HepG2 (cell line): ENCODE measurements around the gene EMP2. TPM values are rescaled to one million over a fixed set of nuclear protein-coding genes. Genes with fewer than 3 reads are reported as not detected.
A peak's percentile ranks its signal among the peaks of the same experiment; 100 is the strongest.

ENCODE experiments used
- ATF2 ChIP-seq: sonication (generic); formaldehyde crosslinking; IDR thresholded peaks from 2 replicates; pipeline ENCODE4 v1.4.0; 2020; ENCODE audit warnings: missing genetic modification reagents
- CCAR2 ChIP-seq: fragments of 200-400 bp; formaldehyde crosslinking; optimal IDR thresholded peaks from 2 replicates; pipeline ENCODE3; 2018; ENCODE audit warnings: low read depth, mild to moderate bottlenecking, low read length, moderate library complexity
- ETV6 ChIP-seq: sonication (generic); formaldehyde crosslinking; conservative IDR thresholded peaks from 2 replicates; pipeline ENCODE4 v1.4.0; 2020; ENCODE audit warnings: missing genetic modification reagents
- GMEB1 ChIP-seq: sonication (generic); formaldehyde crosslinking; IDR thresholded peaks from 2 replicates; pipeline ENCODE4 v1.5.1; 2020; ENCODE audit warnings: missing genetic modification reagents, mild to moderate bottlenecking, borderline replicate concordance
- GTF3A ChIP-seq: sonication (generic); formaldehyde crosslinking; conservative IDR thresholded peaks from 2 replicates; pipeline ENCODE4 v1.4.0; 2020; ENCODE audit warnings: mild to moderate bottlenecking, missing genetic modification reagents
- MIER3 ChIP-seq: IDR thresholded peaks from 2 replicates; pipeline ENCODE4 v1.6.1; 2016; ENCODE audit warnings: missing compliant biosample characterization, borderline replicate concordance
- MTA3 ChIP-seq: sonication (generic); formaldehyde crosslinking; IDR thresholded peaks from 2 replicates; pipeline ENCODE4 v1.4.0; 2020; ENCODE audit warnings: missing genetic modification reagents
- NR2F6 ChIP-seq, 2 experiments: IDR thresholded peaks; 2 replicates each; pipeline ENCODE4 v1.6.1; 2016; ENCODE audit warnings: antibody characterized with exemption in 1 of 2, mild to moderate bottlenecking in 1 of 2
- SIN3A ChIP-seq: IDR thresholded peaks from 2 replicates; pipeline ENCODE4 v1.6.1; 2011; ENCODE audit warnings: low read depth, mild to moderate bottlenecking, control low read depth, low read length, borderline replicate concordance
- TBP ChIP-seq: sonication (generic); formaldehyde crosslinking; IDR thresholded peaks from 2 replicates; pipeline ENCODE4 v1.5.0; 2020; ENCODE audit warnings: missing genetic modification reagents
- ZIK1 ChIP-seq: sonication (generic); formaldehyde crosslinking; IDR thresholded peaks from 2 replicates; pipeline ENCODE4 v1.5.0; 2020; ENCODE audit warnings: mild to moderate bottlenecking, low read depth, missing genetic modification reagents, borderline replicate concordance
- ZMAT5 ChIP-seq: sonication (generic); formaldehyde crosslinking; IDR thresholded peaks from 2 replicates; pipeline ENCODE4 v1.5.0; 2020; ENCODE audit warnings: mild to moderate bottlenecking, low read depth, missing genetic modification reagents, borderline replicate concordance
- ZMYM3 ChIP-seq: sonication (generic); formaldehyde crosslinking; IDR thresholded peaks from 2 replicates; pipeline ENCODE4 v1.5.1; 2020; ENCODE audit warnings: mild to moderate bottlenecking, missing genetic modification reagents
- ZNF234 ChIP-seq: sonication (generic); formaldehyde crosslinking; conservative IDR thresholded peaks from 2 replicates; pipeline ENCODE4 v1.5.1; 2020; ENCODE audit warnings: mild to moderate bottlenecking, missing genetic modification reagents
- ZNF251 ChIP-seq: sonication (generic); formaldehyde crosslinking; IDR thresholded peaks from 2 replicates; pipeline ENCODE4 v1.9.0; 2021; ENCODE audit warnings: mild to moderate bottlenecking, missing genetic modification reagents
- ZNF3 ChIP-seq: IDR thresholded peaks from 2 replicates; pipeline ENCODE4 v1.7.0; 2017; ENCODE audit warnings: inconsistent platforms
- ZNF333 ChIP-seq: sonication (generic); formaldehyde crosslinking; IDR thresholded peaks from 2 replicates; pipeline ENCODE4 v1.4.0; 2020; ENCODE audit warnings: mild to moderate bottlenecking, missing genetic modification reagents, borderline replicate concordance
- ZNF414 ChIP-seq: sonication (generic); formaldehyde crosslinking; IDR thresholded peaks from 2 replicates; pipeline ENCODE4 v1.5.0; 2020; ENCODE audit warnings: missing genetic modification reagents
- ZNF552 ChIP-seq: sonication (generic); formaldehyde crosslinking; IDR thresholded peaks from 2 replicates; pipeline ENCODE4 v1.9.0; 2022; ENCODE audit warnings: missing genetic modification reagents, mild to moderate bottlenecking, borderline replicate concordance
- ZNF644 ChIP-seq: IDR thresholded peaks from 2 replicates; pipeline ENCODE4 v1.6.1; 2016; ENCODE audit warnings: low read depth
- ZNF788 ChIP-seq: sonication (generic); formaldehyde crosslinking; IDR thresholded peaks from 2 replicates; pipeline ENCODE4 v1.5.0; 2020; ENCODE audit warnings: mild to moderate bottlenecking, missing genetic modification reagents, borderline replicate concordance
- ZSCAN9 ChIP-seq: IDR thresholded peaks from 2 replicates; pipeline ENCODE4 v1.6.1; 2016; ENCODE audit warnings: borderline replicate concordance
- polyA plus RNA-seq, 8 experiments: library from polyadenylated mRNA; depleted of rRNA in 3 of 8; stranded (reverse) in 7 of 8; unstranded in 1 of 8; fragments of >200 nt; fragmentation: Illumina TruSeq in 4 of 8; extraction: Trizol in 4 of 8; gene quantifications; 2 replicates each; pipeline versions ENCODE4 v1.2.1 to v1.2.3, GENCODE V29; 2011 to 2016; ENCODE audit warnings: low read depth in 4 of 8, missing spikeins in 1 of 8, mixed read lengths in 1 of 8; ENCODE audit not compliant: insufficient read depth in 1 of 8
- total RNA-seq, 5 experiments: library from RNA; depleted of rRNA; stranded (reverse); fragments of >200 nt; fragmentation: Illumina TruSeq; extraction: Trizol; gene quantifications; 2 replicates each; pipeline ENCODE4 v1.2.3, GENCODE V29; 2016; ENCODE audit warnings: low read depth in 1 of 5
- TF ChIP-seq, protein P1 (sequence below): sonication (generic); formaldehyde crosslinking; conservative IDR thresholded peaks from 2 replicates; pipeline ENCODE4 v1.5.0; 2020; ENCODE audit warnings: missing genetic modification reagents

EMP2 gene
- total and polyA plus RNA-seq, 2 of the 13 experiments (the other 11 are each of a cell fraction or from before 2014, with no cell fraction given), result 24.6 to 91.2 TPM

GRCh38 chr16:10601444-10602408 lies 21.3 kb upstream of the EMP2 start (continued):
- TF ChIP-seq ZNF333 (CRISPR knock-in tag), result no peak
- 0 out of 2 replicates have a peak, but pooled peaks have one; percentile 40 for TF ChIP-seq ZNF644 (CRISPR knock-in tag)
- TF ChIP-seq ZMYM3 (CRISPR knock-in tag), result peak; percentile 94
- TF ChIP-seq ZSCAN9 (CRISPR knock-in tag), result no peak
- TF ChIP-seq NR2F6 (IDR thresholded peaks at IDR 0.05), result no peak
- peak; percentile 82; the same call in 1 of the 2 replicates for TF ChIP-seq NR2F6 (CRISPR knock-in tag; IDR thresholded peaks at IDR 0.05)
- TF ChIP-seq MIER3 (CRISPR knock-in tag), result no peak; the same call in 1 of the 2 replicates
- no peak for TF ChIP-seq ZNF251 (CRISPR knock-in tag)
- no peak for TF ChIP-seq ETV6 (CRISPR knock-in tag)
- TF ChIP-seq ZNF552 (CRISPR knock-in tag), result 0 out of 2 replicates have a peak, but pooled peaks have one; percentile 37
- no peak for TF ChIP-seq ZNF234 (CRISPR knock-in tag)
- TF ChIP-seq SIN3A, result no peak
- peak; percentile 62 for TF ChIP-seq ZNF788 (CRISPR knock-in tag)
- 0 out of 2 replicates have a peak, but pooled peaks have one; percentile 74 for TF ChIP-seq ZNF414
- TF ChIP-seq TBP, result no peak
- no peak for TF ChIP-seq GTF3A
- no peak for TF ChIP-seq ZIK1 (CRISPR knock-in tag)
- TF ChIP-seq ZNF3 (CRISPR knock-in tag), result no peak
- TF ChIP-seq CCAR2, result no peak
- 0 out of 2 replicates have a peak, but pooled peaks have one; percentile 29 for TF ChIP-seq GMEB1
- TF ChIP-seq, protein P1, sequence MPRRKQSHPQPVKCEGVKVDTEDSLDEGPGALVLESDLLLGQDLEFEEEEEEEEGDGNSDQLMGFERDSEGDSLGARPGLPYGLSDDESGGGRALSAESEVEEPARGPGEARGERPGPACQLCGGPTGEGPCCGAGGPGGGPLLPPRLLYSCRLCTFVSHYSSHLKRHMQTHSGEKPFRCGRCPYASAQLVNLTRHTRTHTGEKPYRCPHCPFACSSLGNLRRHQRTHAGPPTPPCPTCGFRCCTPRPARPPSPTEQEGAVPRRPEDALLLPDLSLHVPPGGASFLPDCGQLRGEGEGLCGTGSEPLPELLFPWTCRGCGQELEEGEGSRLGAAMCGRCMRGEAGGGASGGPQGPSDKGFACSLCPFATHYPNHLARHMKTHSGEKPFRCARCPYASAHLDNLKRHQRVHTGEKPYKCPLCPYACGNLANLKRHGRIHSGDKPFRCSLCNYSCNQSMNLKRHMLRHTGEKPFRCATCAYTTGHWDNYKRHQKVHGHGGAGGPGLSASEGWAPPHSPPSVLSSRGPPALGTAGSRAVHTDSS (CRISPR knock-in tag), result no peak
- no peak for TF ChIP-seq ZMAT5 (CRISPR knock-in tag)
- no peak for TF ChIP-seq ATF2
- TF ChIP-seq MTA3 (CRISPR knock-in tag), result no peak
